Psoas muscle (tissue), 8 donors: ENCODE measurements around the gene CD68. TPM values are rescaled to one million over a fixed set of nuclear protein-coding genes. Genes with fewer than 3 reads are reported as not detected.

Experiments used
- ATAC-seq, 4 donors: fragments of 200-7000 bp; cut with Tn5 transposase; one replicate each; pipeline ENCODE4 v1.9.1; 2020; ENCODE audit warnings: moderate library complexity in 3 of 4, mild to moderate bottlenecking in 2 of 4
- DNase-seq, 2 donors: peaks; one replicate each; pipeline ENCODE4 v3.0.0-alpha.2; 2020
- H3K27ac ChIP-seq: fragments of 200-600 bp; one replicate; pipeline ENCODE4 v1.8.0; 2022
- H3K27me3 ChIP-seq, 3 donors: fragments of 200-600 bp in 1 of 3; one replicate each; pipeline versions ENCODE4 v1.6.1 to v1.8.0; 2013 to 2022; ENCODE audit warnings: low read length in 2 of 3, mild to moderate bottlenecking in 2 of 3, moderate library complexity in 1 of 3; ENCODE audit not compliant: insufficient read depth in 3 of 3
- H3K36me3 ChIP-seq, 2 donors: fragments of 200-600 bp in 1 of 2; one replicate each; pipeline versions ENCODE4 v1.6.1 to v1.8.0; 2013 to 2022; ENCODE audit warnings: low read depth in 1 of 2, mild to moderate bottlenecking in 1 of 2, moderate library complexity in 1 of 2; ENCODE audit not compliant: insufficient read depth in 1 of 2
- H3K4me1 ChIP-seq: fragments of 200-600 bp; one replicate; pipeline ENCODE4 v1.8.0; 2022
- H3K4me3 ChIP-seq: fragments of 200-600 bp; one replicate; pipeline ENCODE4 v1.8.0; 2022; ENCODE audit warnings: mild to moderate bottlenecking
- H3K9me3 ChIP-seq: fragments of 200-600 bp; one replicate; pipeline ENCODE4 v1.8.0; 2022
- CTCF ChIP-seq: fragments of 200-600 bp; IDR thresholded peaks from one replicate; pipeline ENCODE4 v1.8.0; 2022; ENCODE audit warnings: antibody characterized with exemption
- WGBS, 3 donors: extraction: QIAGEN DNeasy Blood & Tissue Kit; methylation state at CpG; one replicate each; pipeline versions ENCODE4 v1.1.6 to v1.1.7; 2013; 5-methylcytosine and 5-hydroxymethylcytosine counted together
- intact Hi-C, 2 donors: fragments of 100-400 bp; cut with DNase I; formaldehyde crosslinking; loops; one replicate each; pipeline versions ENCODE4 v1.11.0 to v1.14.2; 2022
- polyA plus RNA-seq, 3 donors: library from polyadenylated mRNA; stranded (reverse); fragments of 200-250 nt; gene quantifications; one replicate each; pipeline ENCODE4 v1.2.3, GENCODE V29; 2013
- total RNA-seq, 4 donors: library from RNA; stranded (reverse); fragmentation: NEBNext Ultra II Directional in 2 of 4; extraction: Animal tissue kit (Norgen Biotek cat#: 25700) in 2 of 4; gene quantifications; one replicate each; pipeline versions ENCODE4 v1.2.1 to v1.2.4, GENCODE V29; 2021 to 2023
- donor health status: healthy with polysubstance abuse.
- donor health status: DM: no; HTN: no; CAD: no; lungs with moderate emphysema.
- donor health status: Bipolar disorder and iron deficiency.
- donor health status: healthy.
- donor health status: DM: yes; HTN: yes; CAD: no.
- donor health status: DM: no; HTN: no; CAD: no.
- donor health status: DM: no; HTN: no; CAD: no.
- donor health status: DM: yes; HTN: yes; CAD: no.

Gene CD68
- total and polyA plus RNA-seq, 7 donors = 15.8 to 298 (median 21.8) TPM

- intact Hi-C loops = loop anchor here in 1 of 2 donors (2.0 to 10.0 kb wide), 2 partner anchors 75 to 355 kb away; partner anchors contain the start of genes DVL2 and PHF23
- Histone ChIP-seq H3K4me1 (peaks cover 40% of the 10 kb centered on the region), H3K27me3 (no peaks in the 10 kb centered on the region), H3K4me3 (peak overlapping the region; percentile 58), H3K27ac (peak overlapping the region; percentile 69), H3K36me3 (peaks cover 18 to 66% of the 10 kb centered on the region in 2 donors), H3K9me3 (no peaks in the 10 kb centered on the region)
- 11 to 13% (median 12%) methylated on average over 49 to 56 of the region's 56 CpGs for WGBS, 3 donors
- peak; percentile 87 for TF ChIP-seq CTCF
- DNase-seq = peak; percentile 87 to 93
- peak; percentile 78 to 90 (median 84) for ATAC-seq
These were observed 9.9 kb downstream of the CD68 start for GRCh38 chr17:7589204-7589868.

- DNase-seq = peak in 1 of 2 donors; percentile 47
- Histone ChIP-seq H3K36me3 (peaks cover 18 to 74% of the 10 kb centered on the region in 2 donors), H3K27me3 (no peaks in the 10 kb centered on the region), H3K9me3 (no peaks in the 10 kb centered on the region), H3K27ac (peak within 1 kb of the TSS; percentile 69), H3K4me3 (peak within 1 kb of the TSS; percentile 58), H3K4me1 (peaks cover 34% of the 10 kb centered on the region)
- 56 to 62% (median 61%) methylated on average over 23 to 24 of the region's 24 CpGs for WGBS, 3 donors
- ATAC-seq = peak; percentile 16 to 28 (median 22)
- no peak for TF ChIP-seq CTCF
- intact Hi-C loops = loop anchor here in 1 of 2 donors (2.0 to 10.0 kb wide), 2 partner anchors 75 to 355 kb away; partner anchors contain the start of genes DVL2 and PHF23
These were observed 10.7 kb downstream of the CD68 start, which contains the start of gene SOX15 for GRCh38 chr17:7589891-7590691. Gene SOX15, minus strand, starts transcription at chr17:7590094. Its CDS starts 418 bp downstream, at chr17:7589676.

GRCh38 chr17:7590743-7591142 lies 11.3 kb downstream of the CD68 start:
- TF ChIP-seq CTCF = no peak
- Histone ChIP-seq H3K9me3 (no peaks in the 10 kb centered on the region), H3K27me3 (no peaks in the 10 kb centered on the region), H3K4me3 (no peak overlapping the region), H3K4me1 (peaks cover 28% of the 10 kb centered on the region), H3K36me3 (peaks cover 25 to 79% of the 10 kb centered on the region in 2 donors), H3K27ac (peak overlapping the region; percentile 69)
- DNase-seq (peak in 1 of 2 donors; percentile 59), ATAC-seq (peak; percentile 30 to 66 (median 54))
- 66 to 74% (median 67%) methylated on average over 4 of the region's 4 CpGs for WGBS, 3 donors
- intact Hi-C loops = no loop called here

GRCh38 chr17:7591596-7591995 lies 12.2 kb downstream of the CD68 start:
- no peaks in the 10 kb centered on the region for H3K9me3 ChIP-seq
- TF ChIP-seq CTCF = no peak
- no peak overlapping the region for H3K27ac ChIP-seq
- intact Hi-C loops = no loop called here
- H3K27me3 ChIP-seq = no peaks in the 10 kb centered on the region
- ATAC-seq (no peak), DNase-seq (no peak)
- H3K4me3 ChIP-seq = no peak overlapping the region
- H3K36me3 ChIP-seq = peaks cover 29 to 80% of the 10 kb centered on the region in 2 donors
- 84 to 92% (median 87%) methylated on average over 5 of the region's 5 CpGs for WGBS, 3 donors
- H3K4me1 ChIP-seq = peaks cover 28% of the 10 kb centered on the region
